IPS-20b (cell line): ENCODE measurements around the gene C4BPA.

Experiments
- H3K27ac ChIP-seq: one replicate; pipeline ENCODE4 v1.5.1; 2013; ENCODE audit warnings: low read length
- H3K27me3 ChIP-seq: 2 replicates; pipeline ENCODE4 v1.6.1; 2013; ENCODE audit warnings: mild to moderate bottlenecking, low read length, inconsistent platforms; ENCODE audit not compliant: insufficient read depth
- H3K36me3 ChIP-seq: 2 replicates; pipeline ENCODE4 v1.6.1; 2013; ENCODE audit warnings: low read depth, mild to moderate bottlenecking, inconsistent platforms, low read length, moderate library complexity; ENCODE audit not compliant: insufficient read depth
- H3K4me1 ChIP-seq: 2 replicates; pipeline ENCODE4 v1.6.1; 2013; ENCODE audit warnings: mild to moderate bottlenecking, control low read depth, inconsistent platforms, low read length, moderate library complexity; ENCODE audit not compliant: insufficient read depth
- H3K4me3 ChIP-seq: 2 replicates; pipeline ENCODE4 v1.5.1; 2013; ENCODE audit warnings: mild to moderate bottlenecking, low read length, inconsistent platforms
- H3K9ac ChIP-seq: 2 replicates; pipeline ENCODE4 v1.6.1; 2013; ENCODE audit warnings: low read depth, mild to moderate bottlenecking, inconsistent platforms, low read length, moderate library complexity
- H3K9me3 ChIP-seq: 2 replicates; pipeline ENCODE4 v1.6.1; 2013; ENCODE audit warnings: mild to moderate bottlenecking, low read depth, low read length, inconsistent platforms; ENCODE audit not compliant: insufficient read depth

Gene C4BPA

DNA sequence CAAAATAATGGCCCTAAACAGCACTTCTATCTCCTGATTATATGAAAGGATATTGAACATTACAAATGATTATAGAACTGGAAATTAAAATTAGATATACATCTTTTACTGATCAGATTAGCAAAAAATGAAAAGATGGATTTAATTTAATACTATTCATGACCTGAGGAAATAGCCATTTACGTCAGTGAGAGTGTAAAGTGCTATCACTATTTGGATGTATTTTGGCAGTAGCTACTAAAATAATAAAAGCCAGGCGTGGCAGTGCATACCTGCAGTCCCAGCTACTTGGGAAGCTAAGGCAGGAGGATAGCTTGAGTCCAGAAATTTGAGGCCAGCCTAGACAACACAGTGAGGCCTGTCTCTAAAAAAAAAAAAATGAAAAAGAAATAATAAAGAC lies 10.1 kb upstream of the C4BPA start:
- Histone ChIP-seq H3K36me3 (no peaks in the 10 kb centered on the region), H3K4me3 (no peak overlapping the region), H3K4me1 (no peaks in the 10 kb centered on the region), H3K27ac (no peak overlapping the region), H3K9ac (no peak overlapping the region), H3K9me3 (peaks cover 15% of the 10 kb centered on the region), H3K27me3 (no peaks in the 10 kb centered on the region)

DNA sequence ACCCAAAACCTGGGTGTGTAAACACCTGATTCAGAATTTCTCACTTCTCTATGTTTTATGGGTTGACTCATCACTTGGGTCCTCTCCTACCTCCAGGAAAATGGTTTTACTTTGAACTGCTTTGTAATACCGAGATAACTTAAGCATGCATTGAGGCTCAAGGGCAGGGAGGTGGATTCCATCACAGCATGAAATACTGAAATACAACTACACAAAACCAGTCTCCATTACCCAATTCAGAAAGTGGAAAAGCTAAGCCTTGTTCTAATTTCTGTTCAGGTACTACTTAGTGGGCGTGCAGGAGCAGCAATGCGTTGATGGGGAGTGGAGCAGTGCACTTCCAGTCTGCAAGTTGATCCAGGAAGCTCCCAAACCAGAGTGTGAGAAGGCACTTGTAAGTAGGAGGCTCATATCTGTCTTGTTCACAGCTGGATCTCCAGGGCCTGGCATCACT lies 6.1 kb upstream of the C4BPA start:
- H3K9ac ChIP-seq: no peak overlapping the region
- H3K27ac ChIP-seq: no peak overlapping the region
- peaks cover 19% of the 10 kb centered on the region for H3K9me3 ChIP-seq
- H3K4me3 ChIP-seq: no peak overlapping the region
- no peaks in the 10 kb centered on the region for H3K36me3 ChIP-seq
- no peaks in the 10 kb centered on the region for H3K27me3 ChIP-seq
- no peaks in the 10 kb centered on the region for H3K4me1 ChIP-seq

DNA sequence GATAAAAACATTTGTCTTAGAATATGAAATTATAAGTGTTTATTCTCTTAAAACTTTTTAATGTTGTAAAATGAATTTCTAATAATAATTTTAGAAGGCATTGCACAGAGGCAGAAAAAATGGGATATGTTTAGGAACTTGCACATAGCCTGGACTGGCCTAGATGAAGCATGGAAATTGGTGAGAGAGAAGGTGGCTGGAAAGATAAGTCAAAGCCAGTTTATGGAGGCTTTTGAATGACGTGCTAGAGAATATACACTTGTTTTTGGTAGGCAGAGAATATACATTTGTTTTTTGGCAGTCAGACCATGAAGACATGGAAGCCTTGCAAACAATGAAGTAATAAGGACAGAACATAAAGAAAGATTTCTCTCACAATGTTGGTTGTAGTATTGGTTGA lies 2.3 kb upstream of the C4BPA start:
- no peaks in the 10 kb centered on the region for H3K27me3 ChIP-seq
- H3K36me3 ChIP-seq: no peaks in the 10 kb centered on the region
- H3K4me1 ChIP-seq: no peaks in the 10 kb centered on the region
- peaks cover 19% of the 10 kb centered on the region for H3K9me3 ChIP-seq
- H3K9ac ChIP-seq: no peak overlapping the region
- no peak overlapping the region for H3K27ac ChIP-seq
- H3K4me3 ChIP-seq: no peak overlapping the region

- no peak overlapping the region for H3K9ac ChIP-seq
- H3K4me1 ChIP-seq: no peaks in the 10 kb centered on the region
- H3K36me3 ChIP-seq: no peaks in the 10 kb centered on the region
- no peak overlapping the region for H3K4me3 ChIP-seq
- H3K9me3 ChIP-seq: peaks cover 19% of the 10 kb centered on the region
- H3K27ac ChIP-seq: no peak overlapping the region
- no peaks in the 10 kb centered on the region for H3K27me3 ChIP-seq
Observed at GRCh38 chr1:207102146-207102545, 1.9 kb upstream of the C4BPA start.

- Histone ChIP-seq H3K9ac (no peak overlapping the region), H3K36me3 (no peaks in the 10 kb centered on the region), H3K4me3 (no peak overlapping the region), H3K27ac (no peak overlapping the region), H3K9me3 (peaks cover 17% of the 10 kb centered on the region), H3K4me1 (no peaks in the 10 kb centered on the region), H3K27me3 (no peaks in the 10 kb centered on the region)
Observed at GRCh38 chr1:207102659-207103058, 1.4 kb upstream of the C4BPA start.

DNA sequence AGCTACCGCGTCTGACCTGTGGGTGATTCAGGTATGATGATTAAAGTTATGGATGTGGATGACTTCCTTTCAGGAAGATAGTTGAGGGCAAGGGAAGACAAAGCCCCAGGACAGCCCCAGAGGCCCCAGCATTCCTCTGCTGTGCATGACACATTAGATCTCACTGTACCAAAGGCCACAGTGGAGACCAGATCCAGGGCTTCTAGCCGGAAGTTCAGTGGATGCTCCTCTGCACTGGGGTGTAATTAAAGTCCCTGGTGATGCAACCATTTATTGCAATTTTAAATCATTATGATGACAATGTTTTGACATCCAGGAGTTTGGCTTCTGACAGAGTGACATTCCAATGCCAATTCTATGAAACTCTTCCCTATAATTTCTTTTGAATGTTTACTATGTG lies 5.0 kb downstream of the C4BPA start:
- no peak overlapping the region for H3K27ac ChIP-seq
- H3K9ac ChIP-seq: no peak overlapping the region
- H3K9me3 ChIP-seq: no peaks in the 10 kb centered on the region
- H3K36me3 ChIP-seq: no peaks in the 10 kb centered on the region
- no peak overlapping the region for H3K4me3 ChIP-seq
- no peaks in the 10 kb centered on the region for H3K27me3 ChIP-seq
- H3K4me1 ChIP-seq: no peaks in the 10 kb centered on the region

DNA sequence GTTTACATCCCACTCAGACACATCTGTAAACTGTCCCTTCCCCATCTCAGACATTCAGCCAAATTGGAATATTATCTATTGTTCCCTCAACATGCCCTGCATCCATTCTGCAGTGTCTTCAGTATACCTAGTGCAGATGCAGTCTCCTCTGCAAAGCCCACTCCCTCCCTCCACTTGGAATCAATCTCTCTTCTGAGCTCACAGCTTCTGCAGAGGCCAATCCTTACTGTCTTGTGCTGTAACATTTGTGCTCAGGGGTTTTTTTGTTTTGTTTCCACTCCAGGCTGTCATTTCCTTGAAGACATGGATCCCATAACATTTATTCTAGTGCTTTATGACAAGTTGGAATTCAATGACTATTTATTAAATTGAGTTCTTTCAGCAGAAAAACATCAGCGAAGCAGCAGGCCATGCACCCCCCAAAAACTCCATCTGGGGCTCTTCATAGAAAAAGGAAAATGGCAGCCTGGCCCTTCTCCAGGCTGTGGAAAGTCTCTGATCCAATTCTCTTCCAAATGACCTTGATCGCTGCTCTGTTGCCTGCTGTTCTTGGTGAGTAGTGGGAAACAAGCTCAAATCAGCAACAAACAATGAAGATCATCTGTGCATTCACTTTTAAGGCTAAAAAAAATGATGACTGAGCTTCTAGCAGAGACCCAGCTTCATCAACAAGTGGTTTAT lies 8.7 kb downstream of the C4BPA start:
- H3K9me3 ChIP-seq: no peaks in the 10 kb centered on the region
- no peaks in the 10 kb centered on the region for H3K4me1 ChIP-seq
- no peaks in the 10 kb centered on the region for H3K27me3 ChIP-seq
- no peak overlapping the region for H3K9ac ChIP-seq
- H3K36me3 ChIP-seq: no peaks in the 10 kb centered on the region
- H3K27ac ChIP-seq: no peak overlapping the region
- no peak overlapping the region for H3K4me3 ChIP-seq

- Histone ChIP-seq H3K9ac (no peak overlapping the region), H3K9me3 (no peaks in the 10 kb centered on the region), H3K4me3 (no peak overlapping the region), H3K4me1 (no peaks in the 10 kb centered on the region), H3K36me3 (no peaks in the 10 kb centered on the region), H3K27ac (no peak overlapping the region), H3K27me3 (no peaks in the 10 kb centered on the region)
Observed at GRCh38 chr1:207115269-207115668, 11.2 kb downstream of the C4BPA start.

DNA sequence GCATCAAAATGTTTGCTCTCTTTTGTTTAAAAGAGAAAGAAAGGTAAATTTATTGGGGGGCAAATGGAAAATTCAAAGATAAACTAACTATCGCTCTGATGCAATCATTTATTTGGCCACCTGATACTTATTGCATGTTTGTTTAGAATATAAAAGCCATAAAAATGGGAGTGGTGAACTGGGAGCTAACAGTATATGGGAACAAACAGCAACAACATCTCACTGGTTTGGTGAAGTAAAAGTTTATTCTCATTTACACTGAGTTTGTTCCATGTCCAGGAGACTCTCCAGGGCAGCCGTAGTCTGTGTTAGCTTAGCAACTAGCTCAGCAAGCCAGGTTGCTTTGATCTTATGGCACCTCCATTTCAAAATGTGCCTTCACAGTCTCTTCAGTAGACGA lies 20.4 kb downstream of the C4BPA start:
- H3K27ac ChIP-seq: no peak overlapping the region
- no peaks in the 10 kb centered on the region for H3K27me3 ChIP-seq
- no peaks in the 10 kb centered on the region for H3K36me3 ChIP-seq
- H3K4me1 ChIP-seq: no peaks in the 10 kb centered on the region
- no peak overlapping the region for H3K9ac ChIP-seq
- peaks cover 5% of the 10 kb centered on the region for H3K9me3 ChIP-seq
- H3K4me3 ChIP-seq: no peak overlapping the region

DNA sequence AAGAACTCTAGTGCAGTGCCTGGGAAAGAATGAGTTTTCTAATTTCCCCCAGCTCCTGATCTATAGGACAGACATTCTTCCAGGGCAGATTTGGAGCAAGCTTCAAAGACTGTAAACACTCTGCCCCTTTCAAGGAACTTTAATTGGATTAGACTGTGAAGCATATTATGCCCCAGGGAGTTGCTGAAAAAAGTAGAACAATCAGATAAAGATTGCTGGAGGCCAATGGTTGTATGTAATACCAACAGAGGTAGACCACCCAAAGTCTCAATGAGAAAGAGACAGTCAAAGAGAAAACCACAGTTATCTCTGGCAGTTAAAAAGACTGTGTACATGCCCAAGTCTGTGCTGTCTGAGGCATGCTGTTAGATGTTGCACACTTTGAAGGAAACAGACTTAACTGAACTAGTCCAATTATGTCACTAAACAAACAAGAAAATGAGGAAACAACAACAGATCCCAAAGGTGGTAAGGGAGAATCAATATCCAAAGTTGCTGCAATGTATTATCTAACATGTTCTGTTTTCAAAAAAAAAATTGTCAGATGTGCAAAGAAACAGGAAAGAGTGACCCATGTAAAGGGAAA lies 24.4 kb downstream of the C4BPA start:
- Histone ChIP-seq H3K9ac (no peak overlapping the region), H3K36me3 (no peaks in the 10 kb centered on the region), H3K27ac (no peak overlapping the region), H3K4me3 (no peak overlapping the region), H3K9me3 (peaks cover 5% of the 10 kb centered on the region), H3K4me1 (no peaks in the 10 kb centered on the region), H3K27me3 (no peaks in the 10 kb centered on the region)

- no peaks in the 10 kb centered on the region for H3K4me1 ChIP-seq
Observed at GRCh38 chr1:207129053-207129452, 25.0 kb downstream of the C4BPA start.

DNA sequence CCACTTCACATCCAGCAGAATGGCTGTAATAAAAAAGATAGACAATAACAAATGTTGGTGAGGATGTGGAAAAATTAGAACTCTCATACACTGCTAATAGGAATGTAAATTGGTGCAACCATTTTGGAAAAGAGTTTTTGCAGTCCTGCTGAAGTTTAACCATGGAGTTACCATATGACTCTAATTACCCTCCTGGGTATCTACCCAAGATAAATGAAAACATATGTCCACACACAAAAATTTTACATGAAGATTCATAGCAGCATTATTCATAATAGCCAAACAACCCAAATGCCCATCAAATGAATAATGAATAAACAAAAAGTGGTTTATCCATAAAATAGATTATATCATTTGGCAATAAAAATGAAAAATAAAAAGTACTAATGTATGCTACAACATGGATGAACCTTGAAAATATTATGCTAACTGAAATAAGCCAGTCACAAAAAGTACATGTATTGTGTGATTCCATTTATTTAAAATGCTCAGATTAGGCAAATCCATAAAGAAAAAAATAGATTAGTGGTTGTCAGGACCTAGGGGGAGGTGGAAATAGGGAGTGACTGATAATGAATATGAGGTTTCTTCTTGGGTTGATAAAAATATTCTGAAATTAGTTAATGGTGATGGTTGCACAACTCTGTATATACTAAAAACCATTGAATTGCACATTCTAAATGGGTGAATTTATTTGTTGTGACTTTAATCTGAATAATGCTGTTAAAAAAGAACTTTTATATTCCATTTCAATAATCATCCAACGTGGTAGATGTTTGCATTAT lies 26.4 kb downstream of the C4BPA start:
- Histone ChIP-seq H3K9me3 (peaks cover 5% of the 10 kb centered on the region), H3K4me1 (no peaks in the 10 kb centered on the region), H3K27me3 (no peaks in the 10 kb centered on the region), H3K4me3 (no peak overlapping the region), H3K9ac (no peak overlapping the region), H3K27ac (no peak overlapping the region), H3K36me3 (no peaks in the 10 kb centered on the region)

More at GRCh38 chr1:207129053-207129452, 25.0 kb downstream of the C4BPA start:
- Histone ChIP-seq H3K4me3 (no peak overlapping the region), H3K27me3 (no peaks in the 10 kb centered on the region), H3K27ac (no peak overlapping the region), H3K36me3 (no peaks in the 10 kb centered on the region), H3K9ac (no peak overlapping the region), H3K9me3 (peaks cover 5% of the 10 kb centered on the region)
